HG03095 (cell line): ENCODE measurements around the gene SLC33A1.
"Not testable (repeated sequence)": the region's sequence is repeated elsewhere in the genome, so short reads cannot be mapped to it uniquely, and the experiment has no call there.

Source experiments
- ATAC-seq: cut with Tn5 transposase; IDR thresholded peaks from one replicate; pipeline ENCODE4 v1.9.1; 2021; ENCODE audit warnings: moderate library complexity; ENCODE audit not compliant: unreplicated experiment

SLC33A1 gene

GRCh38 chr3:155862290-155862982 is 8.2 kb upstream of the SLC33A1 start:
- not testable (repeated sequence) for ATAC-seq

GRCh38 chr3:155861476-155862183 is 7.4 kb upstream of the SLC33A1 start:
- no peak for ATAC-seq

GRCh38 chr3:155860424-155860823 is 6.2 kb upstream of the SLC33A1 start:
- ATAC-seq, result not testable (repeated sequence)

GRCh38 chr3:155859859-155860258 is 5.6 kb upstream of the SLC33A1 start:
- no peak for ATAC-seq

- no peak for ATAC-seq
These were observed 750 bp downstream of the SLC33A1 start for GRCh38 chr3:155853214-155854140.

GRCh38 chr3:155852341-155852740 is 1.9 kb downstream of the SLC33A1 start:
- ATAC-seq, result no peak

- ATAC-seq, result not testable (repeated sequence)
These were observed 4.8 kb downstream of the SLC33A1 start for GRCh38 chr3:155849404-155849803.

DNA sequence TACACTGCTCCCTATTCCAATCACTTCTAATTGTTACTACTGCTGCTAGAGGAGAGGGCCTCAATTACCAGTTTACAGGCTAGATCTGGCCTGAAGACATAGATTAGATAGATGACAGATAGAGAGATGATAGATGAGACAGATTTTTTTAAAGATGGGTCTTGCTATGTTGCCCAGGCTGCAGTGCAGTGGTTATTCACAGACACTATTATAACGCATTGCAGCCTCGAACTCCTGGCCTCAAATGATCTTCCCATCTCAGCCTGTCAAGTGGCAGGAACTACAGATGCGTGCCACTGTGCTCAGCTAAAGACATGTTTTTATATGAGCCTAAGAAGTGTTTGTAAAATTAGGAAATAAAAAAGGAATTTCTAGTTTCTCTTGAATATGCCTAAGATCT is 6.2 kb downstream of the SLC33A1 start:
- no peak for ATAC-seq

GRCh38 chr3:155846119-155846518 is 8.1 kb downstream of the SLC33A1 start:
- ATAC-seq, result no peak

DNA sequence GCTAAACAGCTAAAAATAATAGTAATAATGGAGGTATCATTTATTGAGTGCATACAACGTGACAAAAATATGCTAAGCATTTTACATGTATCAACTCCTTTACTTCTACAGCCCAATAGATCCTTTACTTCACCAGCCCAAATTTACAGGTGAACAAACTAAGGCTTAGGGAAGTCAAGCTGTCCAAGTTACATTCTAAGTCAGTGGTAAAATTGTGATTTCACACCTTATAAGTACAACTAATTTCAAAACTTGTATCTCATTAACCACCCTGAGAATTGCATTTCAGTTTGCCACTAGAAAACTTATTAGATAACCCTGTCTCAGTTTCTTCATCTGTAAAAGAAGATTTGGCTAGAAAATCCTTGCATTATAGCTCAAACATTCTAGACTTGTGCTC is 10.7 kb downstream of the SLC33A1 start:
- no peak for ATAC-seq

DNA sequence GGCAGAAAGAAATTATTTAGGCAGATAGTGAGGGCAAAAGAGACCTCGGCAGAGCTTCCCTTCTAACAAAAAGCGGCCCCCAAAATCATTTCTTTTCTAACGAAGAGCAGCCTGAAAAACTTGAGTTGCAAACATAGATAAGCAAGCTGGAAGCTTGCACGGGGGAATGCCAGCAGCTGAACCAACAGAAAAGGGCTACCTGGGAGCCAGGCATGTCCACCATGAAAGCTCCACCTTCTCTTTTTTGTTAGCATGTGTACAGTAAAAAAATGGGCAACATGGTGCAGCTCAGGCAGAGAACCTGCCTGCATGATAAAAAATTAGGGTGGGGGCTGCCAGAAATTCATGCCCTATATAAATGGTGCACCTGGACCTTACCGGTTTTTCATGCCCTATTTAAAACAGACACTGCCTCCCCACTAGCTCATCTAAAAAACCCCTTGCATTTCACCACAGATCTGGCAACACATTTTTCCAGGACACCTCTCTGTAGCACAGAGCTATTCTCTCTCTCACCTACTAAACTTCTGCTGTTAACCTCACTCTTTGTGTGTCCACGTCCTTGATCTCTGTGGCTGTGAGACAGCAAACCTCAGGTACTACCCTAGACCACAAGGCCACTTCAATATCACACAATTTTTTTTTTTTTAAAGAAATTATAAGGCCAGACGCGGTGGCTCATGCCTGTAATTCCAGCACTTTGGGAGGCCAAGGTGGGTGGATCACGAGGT is 18.7 kb downstream of the SLC33A1 start:
- no peak for ATAC-seq

DNA sequence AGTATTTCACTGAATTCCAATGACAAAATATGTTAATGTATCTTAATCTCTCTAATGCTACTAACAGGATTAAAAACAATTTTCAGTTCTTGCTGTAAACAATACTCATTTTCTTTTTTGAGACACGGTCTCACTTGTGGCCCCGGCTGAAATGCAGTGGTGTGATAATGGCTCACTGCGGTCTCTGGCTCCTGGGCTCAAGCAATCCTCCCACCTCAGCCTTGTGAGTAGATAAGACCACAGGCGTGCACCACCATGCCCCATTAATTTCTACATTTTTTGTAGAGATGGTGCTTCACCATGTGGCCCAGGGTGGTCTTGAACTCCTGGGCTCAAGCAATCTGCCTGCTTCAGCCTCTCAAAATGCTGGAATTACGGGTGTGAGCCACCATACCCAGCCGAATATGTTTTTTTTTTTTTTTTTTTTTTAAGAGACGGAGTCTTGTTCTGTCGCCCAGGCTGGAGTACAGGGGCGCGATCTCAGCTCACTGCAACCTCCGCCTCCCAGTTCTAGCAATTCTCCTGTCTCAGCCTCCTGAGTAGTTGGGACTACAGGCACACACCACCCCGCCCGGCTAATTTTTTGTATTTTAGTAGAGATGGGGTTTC is 25.6 kb downstream of the SLC33A1 start:
- ATAC-seq, result not testable (repeated sequence)

DNA sequence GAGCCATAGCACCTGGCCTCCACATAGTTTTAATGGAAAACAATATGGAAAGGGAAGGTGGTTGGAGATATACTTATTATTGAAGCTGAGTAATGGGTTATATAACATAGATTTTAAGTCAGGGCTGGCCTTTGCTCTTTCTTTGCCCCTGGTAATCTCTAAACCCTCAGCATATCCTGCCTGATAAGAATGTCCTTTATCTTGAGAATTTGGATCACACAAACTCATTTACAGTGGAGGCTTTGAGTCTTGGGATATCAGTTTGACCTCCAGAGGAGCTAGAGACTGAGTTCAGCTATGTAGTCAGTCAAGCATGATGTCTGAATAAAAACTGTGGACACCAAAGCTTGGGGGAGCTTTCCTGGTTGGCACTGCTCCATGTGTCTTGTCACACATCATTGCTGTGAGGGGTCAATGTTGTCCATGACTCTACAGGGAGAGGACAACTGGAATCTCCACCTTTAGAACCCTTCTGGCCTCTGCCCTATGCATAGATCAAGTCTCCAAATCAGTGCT is 39.1 kb downstream of the SLC33A1 start:
- no peak for ATAC-seq

- ATAC-seq, result not testable (repeated sequence)
These were observed 41.0 kb downstream of the SLC33A1 start for GRCh38 chr3:155813224-155813623.

- no peak for ATAC-seq
These were observed 45.0 kb downstream of the SLC33A1 start for GRCh38 chr3:155809181-155809580.

DNA sequence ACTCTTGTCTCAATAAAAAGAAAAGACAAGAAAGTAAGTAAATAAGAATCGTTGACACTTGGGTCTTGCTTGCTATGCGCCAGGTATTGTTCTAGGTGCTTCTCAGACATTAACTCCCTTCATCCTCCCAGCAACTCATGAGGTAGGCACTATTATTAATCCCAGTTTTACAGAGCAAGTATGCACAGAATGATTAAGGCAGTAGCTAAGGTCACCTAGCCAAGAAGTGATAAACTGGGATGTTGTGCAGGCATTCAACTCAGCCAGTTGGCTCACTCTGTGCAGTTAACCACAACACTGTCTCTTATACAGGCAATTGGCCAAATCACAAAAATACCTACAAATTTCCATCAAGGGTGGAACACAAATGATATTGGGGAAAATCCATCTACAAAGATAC is 46.4 kb downstream of the SLC33A1 start:
- ATAC-seq, result no peak

GRCh38 chr3:155805802-155806618 is 48.2 kb downstream of the SLC33A1 start, which contains the start of gene C3orf33:
TSS of gene C3orf33 (minus strand) at chr3:155806278. CDS start at chr3:155806252, 26 bp downstream.
- peak; percentile 96 for ATAC-seq

GRCh38 chr3:155805204-155805801 is 48.9 kb downstream of the SLC33A1 start:
- ATAC-seq, result peak; percentile 11

GRCh38 chr3:155804323-155804722 is 49.9 kb downstream of the SLC33A1 start:
- ATAC-seq, result no peak
